Effector CD4-positive, alpha-beta T cell (primary cell): Measurements from ENCODE around the gene CCSER2.
"Not testable (repeated sequence)": the region's sequence is repeated elsewhere in the genome, so short reads cannot be mapped to it uniquely, and the experiment has no call there.

Source experiments
- DNase-seq: peaks from one replicate; pipeline ENCODE4 v3.0.0-alpha.2; 2020
- total RNA-seq: gene quantifications from one replicate; lab custom pipeline; 2026; lab: John Stamatoyannopoulos, UW

CCSER2 gene, protein sequence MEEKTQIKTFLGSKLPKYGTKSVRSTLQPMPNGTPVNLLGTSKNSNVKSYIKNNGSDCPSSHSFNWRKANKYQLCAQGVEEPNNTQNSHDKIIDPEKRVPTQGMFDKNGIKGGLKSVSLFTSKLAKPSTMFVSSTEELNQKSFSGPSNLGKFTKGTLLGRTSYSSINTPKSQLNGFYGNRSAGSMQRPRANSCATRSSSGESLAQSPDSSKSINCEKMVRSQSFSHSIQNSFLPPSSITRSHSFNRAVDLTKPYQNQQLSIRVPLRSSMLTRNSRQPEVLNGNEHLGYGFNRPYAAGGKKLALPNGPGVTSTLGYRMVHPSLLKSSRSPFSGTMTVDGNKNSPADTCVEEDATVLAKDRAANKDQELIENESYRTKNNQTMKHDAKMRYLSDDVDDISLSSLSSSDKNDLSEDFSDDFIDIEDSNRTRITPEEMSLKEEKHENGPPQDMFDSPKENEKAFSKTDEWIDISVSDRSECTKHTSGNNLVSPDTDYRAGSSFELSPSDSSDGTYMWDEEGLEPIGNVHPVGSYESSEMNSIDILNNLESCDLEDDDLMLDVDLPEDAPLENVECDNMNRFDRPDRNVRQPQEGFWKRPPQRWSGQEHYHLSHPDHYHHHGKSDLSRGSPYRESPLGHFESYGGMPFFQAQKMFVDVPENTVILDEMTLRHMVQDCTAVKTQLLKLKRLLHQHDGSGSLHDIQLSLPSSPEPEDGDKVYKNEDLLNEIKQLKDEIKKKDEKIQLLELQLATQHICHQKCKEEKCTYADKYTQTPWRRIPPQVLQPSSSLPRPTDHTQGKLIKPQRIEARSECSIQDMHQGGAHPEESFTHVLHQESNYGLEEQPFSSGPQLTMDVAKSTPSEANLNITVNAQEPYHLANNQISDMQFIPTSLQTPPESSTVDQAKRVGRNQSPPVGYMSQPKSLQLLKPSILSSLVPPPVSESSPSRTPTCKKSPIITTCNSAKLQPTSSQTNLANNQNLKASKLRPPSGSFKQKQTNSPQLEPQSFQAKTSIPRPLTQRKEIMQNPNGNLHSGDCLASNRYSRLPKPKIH
- 181 reads per million, percentile 91 among the genes with 10 or more reads in this experiment for total RNA-seq

DNA sequence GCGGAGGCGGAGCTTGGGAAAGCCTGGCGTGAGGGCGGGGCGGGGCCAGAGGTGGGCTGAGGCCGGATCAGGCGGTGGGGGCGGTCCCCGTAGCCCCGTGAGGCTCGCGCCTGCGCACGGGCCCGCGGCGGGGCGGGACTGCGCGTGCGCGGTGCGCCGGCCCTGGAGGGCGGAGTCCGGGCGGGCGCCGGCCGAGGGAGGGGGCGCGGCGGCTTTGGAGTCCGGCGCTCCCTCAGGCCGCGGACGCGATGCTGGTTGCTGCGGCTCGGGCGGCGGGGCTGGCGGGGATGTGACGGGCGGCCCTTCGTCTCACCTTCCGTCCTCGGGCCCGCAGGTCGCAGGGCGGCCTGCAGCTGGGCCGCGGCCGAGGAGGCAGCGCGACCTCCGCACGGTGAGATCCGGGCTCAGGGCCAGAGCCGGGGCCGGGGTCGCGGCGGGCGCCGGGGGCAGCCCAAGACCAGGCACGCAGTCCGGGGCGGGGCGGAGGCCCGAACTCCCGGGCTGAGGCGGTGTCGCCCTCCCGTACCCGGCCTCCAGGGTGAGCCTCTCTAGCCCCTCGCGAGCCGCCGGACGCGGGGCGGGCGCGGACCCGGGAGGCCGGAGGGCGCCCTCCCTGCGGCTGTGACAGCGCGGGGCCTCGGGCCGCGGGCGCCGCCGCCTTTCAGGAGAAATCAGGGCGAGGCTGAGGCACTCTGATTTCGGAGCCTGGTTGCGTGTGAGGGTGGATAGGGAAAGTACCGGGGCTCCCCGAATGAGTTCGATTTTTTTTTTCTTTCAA lies at the start of gene CCSER2:
Gene CCSER2 (plus strand): TSS at position 172 of the 778 bp plus-strand sequence. CDS start 42,464 bp downstream, outside the sequence.
- DNase-seq, result peak; percentile 82

DNA sequence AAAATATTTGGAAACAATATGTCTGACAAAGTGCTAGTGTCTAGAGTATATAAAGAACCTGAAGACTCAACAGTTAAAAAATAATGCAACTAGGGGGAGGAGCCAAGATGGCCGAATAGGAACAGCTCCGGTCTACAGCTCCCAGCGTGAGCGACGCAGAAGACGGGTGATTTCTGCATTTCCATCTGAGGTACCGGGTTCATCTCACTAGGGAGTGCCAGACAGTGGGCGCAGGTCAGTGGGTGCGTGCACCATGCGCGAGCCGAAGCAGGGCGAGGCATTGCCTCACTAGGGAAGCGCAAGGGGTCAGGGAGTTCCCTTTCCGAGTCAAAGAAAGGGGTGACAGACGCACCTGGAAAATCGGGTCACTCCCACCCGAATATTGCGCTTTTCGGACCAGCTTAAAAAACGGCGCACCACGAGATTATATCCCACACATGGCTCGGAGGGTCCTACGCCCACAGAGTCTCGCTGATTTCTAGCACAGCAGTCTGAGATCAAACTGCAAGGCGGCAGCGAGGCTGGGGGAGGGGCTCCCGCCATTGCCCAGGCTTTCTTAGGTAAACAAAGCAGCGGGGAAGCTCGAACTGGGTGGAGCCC lies 48.4 kb upstream of the CCSER2 start:
- not testable (repeated sequence) for DNase-seq

DNA sequence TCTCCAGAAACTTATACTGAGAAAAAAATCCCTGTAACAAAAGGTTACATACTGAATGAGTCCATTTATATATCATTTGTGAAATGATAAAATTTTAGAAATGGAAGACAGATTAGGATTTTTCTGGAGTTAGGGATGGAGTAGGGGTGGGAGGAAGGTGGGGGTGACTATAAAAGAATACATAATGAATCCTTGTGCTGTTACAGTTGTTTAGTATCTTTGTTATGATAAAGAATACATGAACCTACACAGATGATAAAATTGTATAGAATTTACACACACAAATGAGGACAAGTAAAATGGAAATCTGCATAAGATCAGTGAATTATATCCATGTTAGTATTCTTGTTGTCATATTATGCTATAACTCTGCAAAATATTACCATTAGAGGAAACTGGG lies 41.7 kb upstream of the CCSER2 start:
- no peak for DNase-seq

DNA sequence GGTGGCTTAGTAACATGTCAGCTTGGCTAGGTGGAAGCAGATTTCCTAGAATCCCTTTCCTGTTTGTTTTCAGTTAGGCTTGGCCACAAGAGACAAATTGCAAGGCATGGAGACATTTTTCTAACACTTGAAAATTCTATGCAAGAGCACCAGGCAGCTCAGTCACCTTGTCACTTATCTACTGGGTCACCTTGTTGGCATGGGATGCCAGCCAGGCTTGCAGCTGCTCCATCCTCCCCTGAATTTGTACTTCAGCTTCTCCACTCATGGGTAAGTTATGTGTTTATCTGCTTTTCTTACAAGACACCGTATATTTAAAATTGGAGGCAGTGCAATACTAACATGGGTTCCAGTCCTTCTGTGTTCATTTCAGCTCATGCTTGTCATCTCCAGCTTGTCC lies 40.2 kb upstream of the CCSER2 start:
- DNase-seq, result no peak

DNA sequence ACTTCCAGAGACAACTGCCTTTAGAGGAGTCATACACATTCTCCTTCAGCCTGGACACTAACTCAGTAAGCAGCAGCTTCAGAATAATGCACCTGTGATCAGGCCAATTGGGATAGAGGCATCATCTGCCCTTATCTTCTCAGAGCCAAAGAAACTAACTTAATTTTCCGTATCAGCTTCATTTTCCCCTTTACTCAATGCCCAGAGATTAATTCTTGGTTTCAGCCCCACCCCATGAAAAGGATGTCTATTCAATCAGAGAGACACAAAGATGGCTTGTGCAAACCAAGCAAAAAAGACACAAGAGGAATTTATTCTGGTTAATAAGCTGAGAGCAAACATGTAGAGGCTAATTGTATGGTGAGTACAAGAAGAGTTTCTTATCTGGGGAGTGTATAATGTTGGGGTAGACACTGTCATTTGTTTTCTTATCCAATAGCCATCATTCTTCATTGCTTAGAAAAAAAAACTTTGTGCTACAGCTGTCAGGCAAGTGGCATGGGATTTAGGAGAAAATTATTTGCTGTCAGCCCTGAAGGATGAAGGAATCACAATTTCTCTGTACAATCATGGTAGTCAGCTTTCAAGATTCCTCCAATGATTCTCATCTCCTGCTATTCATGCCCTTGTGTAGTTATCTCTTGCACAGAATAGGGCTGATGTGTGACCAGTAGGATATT lies 38.7 kb upstream of the CCSER2 start:
- DNase-seq, result no peak

DNA sequence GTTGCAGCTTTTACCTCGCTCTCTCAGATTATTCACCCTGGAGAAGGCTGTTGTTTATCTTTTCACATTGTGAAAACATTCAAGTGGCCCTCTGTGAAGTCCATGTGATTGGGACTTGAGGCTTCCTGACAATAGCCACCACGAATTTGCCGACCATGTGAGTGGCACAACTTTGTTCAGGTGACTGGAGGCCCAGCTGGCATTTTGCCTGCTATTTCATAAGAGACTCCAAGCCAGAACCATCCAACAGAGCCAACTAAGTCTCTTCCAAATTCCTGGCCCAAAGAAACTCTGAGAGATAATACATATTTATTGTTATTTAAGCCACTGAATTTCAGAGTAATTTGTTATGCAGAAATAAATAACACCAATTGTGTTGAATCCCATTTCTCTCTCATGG lies 38.2 kb upstream of the CCSER2 start:
- DNase-seq, result no peak

DNA sequence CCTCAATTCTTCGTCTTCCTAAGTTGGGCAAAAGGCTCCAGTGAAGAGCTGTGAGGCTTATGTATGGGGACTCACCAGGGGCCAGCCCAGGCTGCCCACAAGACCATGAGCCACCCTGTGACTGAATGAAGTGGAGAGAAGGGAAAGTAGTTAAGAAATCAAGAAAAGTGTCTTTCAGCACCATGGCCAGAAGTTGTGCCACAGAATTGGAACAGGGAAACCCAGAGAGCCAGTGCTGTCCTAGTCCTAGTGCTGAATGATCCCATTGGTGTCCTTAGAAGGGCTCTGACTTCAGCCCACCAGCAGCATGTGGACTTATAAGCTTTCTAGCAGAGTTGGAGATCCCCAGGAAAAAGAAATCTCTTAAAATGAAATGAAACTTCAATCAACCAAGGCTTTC lies 37.0 kb upstream of the CCSER2 start:
- DNase-seq, result no peak

DNA sequence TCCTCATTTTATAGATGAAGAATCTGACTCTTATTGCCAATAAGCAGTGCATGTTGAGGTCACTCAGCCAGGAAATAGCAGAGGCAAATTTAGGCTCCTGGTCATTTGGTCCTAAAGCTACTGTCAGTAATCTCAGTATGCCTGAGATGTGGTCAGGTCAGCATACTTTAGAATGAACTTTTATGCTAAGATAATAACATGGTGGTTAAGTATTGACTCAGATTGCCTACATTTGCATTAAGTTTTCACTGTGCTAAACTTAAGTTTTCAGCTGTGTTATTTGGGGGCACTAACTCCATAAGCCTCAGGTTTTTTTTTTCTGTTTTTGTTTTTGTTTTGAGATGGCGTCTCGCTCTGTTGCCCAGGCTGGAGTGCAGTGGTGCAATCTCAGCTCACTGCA lies 35.9 kb upstream of the CCSER2 start:
- no peak for DNase-seq

DNA sequence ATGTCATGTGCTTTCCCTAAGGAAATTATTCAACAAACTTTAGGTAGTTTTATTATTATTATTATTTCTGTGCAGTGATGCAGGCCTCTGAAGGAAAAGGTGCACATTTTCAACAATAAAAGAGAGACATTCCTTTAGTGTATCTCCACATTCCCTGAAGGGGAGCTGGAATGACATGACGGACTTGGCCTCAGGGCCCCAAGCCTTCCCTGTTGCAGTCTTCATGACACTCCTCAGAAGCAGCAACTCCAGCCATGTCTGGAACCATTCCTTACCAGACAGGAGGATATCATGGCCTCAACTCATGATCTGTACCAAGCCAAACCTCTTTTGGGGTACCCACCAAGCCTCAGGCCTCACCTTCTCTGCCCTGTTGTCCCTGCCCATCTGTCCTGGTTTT lies 35.2 kb upstream of the CCSER2 start:
- no peak for DNase-seq

DNA sequence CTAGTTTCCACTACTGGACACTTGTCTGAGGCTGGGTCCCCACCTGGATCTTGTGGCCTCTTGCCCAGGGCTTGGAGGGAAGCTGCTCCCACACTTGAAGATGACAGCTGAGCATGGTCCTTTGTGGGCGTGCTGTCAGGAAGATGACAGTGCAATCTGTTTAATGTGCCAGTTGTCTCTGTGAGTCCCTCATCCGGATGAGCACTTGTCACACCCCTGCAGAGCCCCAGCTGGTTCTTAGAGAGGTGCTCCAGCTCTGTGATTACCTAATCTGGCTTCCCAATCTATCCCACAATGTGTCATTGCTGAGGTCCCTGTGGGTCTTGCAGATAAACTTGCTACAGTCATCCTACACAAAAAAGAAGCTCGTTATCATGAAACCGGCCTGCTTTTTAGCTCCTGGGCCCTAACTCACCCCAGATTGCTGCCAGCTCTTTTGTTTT lies 34.8 kb upstream of the CCSER2 start:
- no peak for DNase-seq

DNA sequence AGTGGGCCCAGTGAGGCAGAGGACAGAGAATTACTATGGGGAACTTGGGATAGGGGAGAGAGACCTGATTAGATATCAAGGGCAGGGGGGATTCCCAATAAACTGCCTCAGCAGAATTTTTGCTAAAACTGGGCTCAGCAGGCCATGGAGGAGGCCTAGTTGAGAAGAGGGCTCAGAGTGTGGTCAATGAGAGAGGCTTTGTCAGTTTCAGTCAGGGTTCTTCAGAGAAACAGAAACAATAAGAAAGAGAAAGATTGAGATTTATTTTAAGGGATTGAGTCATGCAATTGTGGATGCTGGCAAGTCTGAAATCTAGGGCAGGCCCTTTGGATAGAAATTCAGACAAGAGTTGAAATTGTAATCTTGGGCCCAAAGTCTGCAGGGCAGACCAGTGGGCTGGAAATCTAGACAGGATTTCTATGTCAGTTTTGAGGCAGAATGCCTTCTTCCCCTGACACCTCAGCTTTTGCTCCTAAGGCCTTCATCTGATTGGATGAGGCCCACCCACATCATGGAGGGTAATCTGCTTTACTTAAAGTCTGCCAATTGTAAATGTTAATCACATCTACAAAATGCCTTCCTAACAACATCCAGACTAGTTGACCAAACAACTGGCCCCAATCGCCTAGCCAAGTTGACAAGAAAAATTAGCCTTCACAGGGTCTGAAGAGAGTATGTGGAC lies 33.5 kb upstream of the CCSER2 start:
- no peak for DNase-seq

DNA sequence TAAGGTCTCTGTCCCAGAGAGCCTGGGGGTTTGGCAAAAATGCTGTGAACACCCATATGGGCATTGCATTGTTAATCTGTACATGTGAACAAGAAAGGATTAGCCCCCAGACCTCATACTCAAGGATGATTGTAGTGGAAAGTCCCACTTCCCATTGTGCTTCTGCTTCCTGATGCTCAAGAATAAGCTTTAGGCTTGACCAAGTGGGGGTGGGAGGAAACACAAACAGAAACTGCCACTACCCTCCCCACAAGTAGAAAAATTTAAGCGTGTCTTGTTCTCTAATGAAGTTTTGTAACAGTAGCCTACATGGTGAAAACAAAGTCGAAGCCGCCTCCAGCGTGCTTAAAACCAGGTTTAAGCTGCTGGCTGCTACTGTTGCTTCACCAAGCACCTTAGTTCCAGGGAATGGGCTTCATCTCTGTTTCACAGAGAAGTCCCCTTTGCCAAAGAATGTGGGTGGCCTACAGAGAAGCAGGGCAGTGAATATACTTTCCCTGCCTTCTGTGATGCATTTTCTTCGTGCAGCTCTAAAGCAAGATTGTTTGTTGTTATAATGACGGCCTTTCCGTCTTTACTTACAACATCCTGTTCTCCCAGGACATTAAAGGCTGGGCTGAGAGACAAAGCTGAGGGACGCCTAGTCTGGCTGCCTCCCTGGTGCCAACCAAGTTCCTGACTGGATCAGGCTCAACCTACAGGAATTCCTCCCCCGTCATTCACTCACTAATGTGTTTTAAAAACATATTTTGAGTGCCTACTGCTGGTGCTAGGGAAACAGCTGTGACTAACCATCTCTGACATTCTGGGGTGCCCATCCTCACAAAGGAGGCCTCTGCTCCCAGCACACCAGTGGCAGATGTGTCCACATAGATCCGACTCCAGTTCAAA lies 32.1 kb upstream of the CCSER2 start:
- no peak for DNase-seq

DNA sequence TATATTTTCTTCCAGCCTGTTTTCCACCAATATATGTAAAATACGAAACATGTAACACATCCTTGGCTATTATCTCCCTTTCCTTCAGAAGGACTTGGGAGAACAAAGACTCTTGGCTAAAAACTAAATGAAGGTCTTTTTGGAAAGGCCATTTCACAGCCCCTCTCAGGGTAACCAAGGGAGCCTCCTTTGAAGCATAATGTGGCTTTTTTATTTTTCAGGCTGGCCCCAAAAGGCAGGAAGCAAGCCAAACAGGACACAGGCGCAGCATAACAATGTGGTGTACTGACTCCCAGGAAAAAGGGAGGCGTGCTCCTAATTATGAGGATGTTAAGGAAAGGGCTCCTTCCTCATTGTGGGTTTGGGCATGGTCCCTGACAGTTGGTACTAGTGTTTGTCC lies 30.3 kb upstream of the CCSER2 start:
- no peak for DNase-seq

DNA sequence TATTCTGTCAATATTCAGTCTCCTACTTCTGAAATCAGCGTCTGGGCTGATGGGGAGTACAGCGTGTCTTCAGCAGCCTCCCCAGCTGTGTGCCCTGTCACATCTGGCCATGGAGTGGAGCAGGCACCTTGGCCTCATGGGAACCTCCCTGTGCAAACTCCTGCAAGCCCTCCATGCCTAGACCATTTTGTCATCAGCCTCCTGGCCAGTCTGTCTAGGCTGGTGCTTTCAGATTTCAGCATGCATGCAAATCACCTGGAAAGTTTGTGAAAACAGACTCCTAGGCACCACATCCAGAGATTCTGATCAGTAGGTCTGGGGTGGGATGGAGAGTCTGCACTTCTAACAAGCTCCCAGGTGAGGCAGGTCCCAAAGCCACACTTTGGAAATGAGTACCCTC lies 26.2 kb upstream of the CCSER2 start:
- DNase-seq, result no peak

DNA sequence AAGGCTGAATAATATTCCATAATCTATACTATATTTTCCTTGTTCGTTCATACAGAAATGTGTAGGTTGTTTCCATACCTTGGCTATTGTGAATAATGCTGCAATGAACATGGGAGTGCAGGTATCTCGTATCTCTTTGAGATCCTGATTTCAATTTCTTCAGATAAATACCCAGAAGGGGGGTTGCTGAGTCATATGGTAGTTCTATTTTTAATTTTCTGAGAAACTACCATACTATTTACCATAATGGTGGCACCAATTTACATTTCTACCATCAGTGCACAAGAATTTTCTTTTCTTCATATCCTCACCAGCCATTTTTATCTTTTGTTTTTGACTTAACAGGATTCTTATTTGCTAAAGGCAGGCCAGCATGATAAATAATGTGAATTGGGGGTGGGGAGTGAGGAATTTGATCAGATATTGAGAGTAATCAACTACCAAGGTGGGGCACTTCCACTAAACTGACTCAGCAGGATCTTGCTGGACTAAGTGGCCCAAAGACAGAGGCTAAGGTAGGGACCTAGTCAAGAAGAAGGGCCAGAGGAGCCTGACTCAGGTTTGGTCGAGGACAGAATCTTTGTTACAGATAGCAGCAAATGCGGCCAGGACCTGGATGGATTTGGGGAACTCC lies 21.5 kb upstream of the CCSER2 start:
- DNase-seq, result no peak

DNA sequence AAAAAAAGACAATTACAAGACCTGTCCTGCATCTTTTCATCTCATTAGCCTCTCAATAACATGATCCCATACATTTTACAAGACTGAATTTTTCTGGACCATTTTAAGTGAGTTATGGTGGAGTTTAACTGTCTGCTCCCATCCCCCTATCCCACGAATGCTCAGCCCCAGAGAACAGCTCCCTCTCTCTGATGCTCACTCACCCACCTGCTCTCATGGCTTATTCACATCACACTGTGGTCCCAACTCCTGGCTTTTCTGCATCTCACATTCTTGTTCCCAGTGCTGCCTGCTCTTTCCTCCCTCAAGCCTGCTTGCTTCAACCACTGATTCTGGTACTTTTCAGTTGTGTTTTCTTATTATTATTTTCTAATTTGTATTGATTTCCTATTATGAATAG lies 20.4 kb upstream of the CCSER2 start:
- DNase-seq, result no peak

DNA sequence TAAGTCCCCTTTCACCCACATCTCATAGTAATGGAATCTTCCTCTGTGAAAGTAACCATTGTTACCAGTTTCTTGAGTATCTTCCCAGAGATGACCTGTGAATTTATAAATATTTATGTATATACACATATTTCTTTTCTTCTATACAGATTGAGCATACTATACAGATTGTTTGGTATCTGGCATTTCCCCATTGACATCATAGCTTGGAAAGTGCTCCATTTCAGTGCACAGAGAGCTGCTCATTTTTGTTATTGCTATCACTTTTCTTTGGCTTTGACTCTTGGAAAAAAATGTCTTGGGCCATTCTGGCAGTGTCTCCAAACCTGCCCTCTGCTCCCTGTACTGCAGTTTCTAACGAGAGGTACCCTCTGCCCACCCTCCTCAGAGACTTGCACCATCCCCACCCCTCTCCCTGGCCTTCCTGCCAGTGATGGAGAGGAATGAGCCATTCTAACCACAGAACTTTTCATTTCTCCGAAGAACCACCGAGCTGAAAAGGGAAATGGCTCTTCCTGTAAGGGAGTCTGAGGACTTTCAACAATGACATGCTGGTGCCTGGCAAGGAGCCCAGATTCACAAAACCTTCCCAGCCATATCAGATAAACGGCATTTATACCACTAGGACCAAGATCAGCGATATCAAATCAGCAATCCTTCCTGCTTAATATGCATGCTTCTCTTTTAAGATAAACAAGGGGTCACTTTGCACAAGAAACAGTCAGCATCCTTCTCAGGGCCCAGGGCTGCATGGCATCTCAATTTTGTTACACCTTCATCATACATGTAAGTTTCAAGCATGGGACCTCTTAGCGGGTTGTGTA lies 19.7 kb upstream of the CCSER2 start:
- DNase-seq, result no peak

DNA sequence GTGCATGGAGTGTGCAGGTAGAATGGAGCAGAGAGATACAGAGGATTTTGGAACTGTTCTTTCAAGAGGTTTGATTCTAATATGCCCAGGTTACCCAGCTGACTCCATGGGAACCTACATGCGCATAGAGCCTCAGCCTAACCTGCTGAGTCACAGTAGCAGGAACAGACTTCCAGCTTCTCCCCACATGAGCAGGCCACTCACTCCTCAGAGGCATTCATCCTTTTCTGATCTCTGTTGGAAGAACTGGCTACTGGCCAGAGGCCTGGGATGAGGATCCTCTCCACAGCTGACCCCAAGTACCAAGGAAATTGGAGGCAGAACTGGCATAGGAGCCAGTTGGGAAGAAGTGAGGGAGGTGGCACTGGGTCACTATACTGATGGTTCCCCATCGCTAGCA lies 17.9 kb upstream of the CCSER2 start:
- no peak for DNase-seq
